Mesothelial cell of epicardium (in vitro differentiated cells): ENCODE data around the gene CUBN. TPM values are rescaled to one million over a fixed set of nuclear protein-coding genes. Genes with fewer than 3 reads are reported as not detected.

Experiments used
- DNase-seq, 2 experiments: peaks; one replicate each; pipeline ENCODE4 v3.0.0; 2021; ENCODE audit warnings: low spot score in 2 of 2; ENCODE audit not compliant: unreplicated experiment in 2 of 2
- H3K27ac Mint-ChIP-seq: 2 replicates; pipeline ENCODE4 v1.8.0; 2021; ENCODE audit warnings: mixed read lengths
- H3K27me3 Mint-ChIP-seq: 2 replicates; pipeline ENCODE4 v1.8.0; 2021; ENCODE audit warnings: low read depth, mixed read lengths
- H3K36me3 Mint-ChIP-seq: 2 replicates; pipeline ENCODE4 v1.8.0; 2021; ENCODE audit warnings: mixed read lengths
- H3K4me1 Mint-ChIP-seq: 2 replicates; pipeline ENCODE4 v1.8.0; 2021; ENCODE audit warnings: mixed read lengths
- H3K4me3 Mint-ChIP-seq: 2 replicates; pipeline ENCODE4 v1.8.0; 2021; ENCODE audit warnings: mild to moderate bottlenecking, moderate library complexity, mixed read lengths
- H3K9me3 Mint-ChIP-seq: 2 replicates; pipeline ENCODE4 v1.8.0; 2021; ENCODE audit warnings: mixed read lengths
- CTCF ChIP-seq: fragments of 200-600 bp; sonication (generic); IDR thresholded peaks from one replicate; pipeline ENCODE4 v1.5.0; 2021; ENCODE audit warnings: antibody characterized with exemption; ENCODE audit not compliant: unreplicated experiment
- total RNA-seq: library from RNA; stranded (reverse); gene quantifications from 3 replicates; pipeline ENCODE4 v1.2.1, GENCODE V29; 2021

Gene CUBN
- total RNA-seq, 1 donor from 2014 or later, result 1.5 TPM

- peaks cover 12% of the 10 kb centered on the region for H3K9me3 Mint-ChIP-seq
- no peaks in the 10 kb centered on the region for H3K27me3 Mint-ChIP-seq
- peaks cover 37% of the 10 kb centered on the region for H3K4me1 Mint-ChIP-seq
- DNase-seq, result no peak
- H3K36me3 Mint-ChIP-seq, result no peaks in the 10 kb centered on the region
- H3K4me3 Mint-ChIP-seq, result no peak overlapping the region
- H3K27ac Mint-ChIP-seq, result peak overlapping the region; percentile 88
- TF ChIP-seq CTCF, result no peak
These were observed 126.5 kb downstream of the CUBN start for GRCh38 chr10:17003151-17003550.

- H3K9me3 Mint-ChIP-seq, result peaks cover 18% of the 10 kb centered on the region
- DNase-seq, result no peak
- no peaks in the 10 kb centered on the region for H3K27me3 Mint-ChIP-seq
- TF ChIP-seq CTCF, result no peak
- no peak overlapping the region for H3K4me3 Mint-ChIP-seq
- H3K27ac Mint-ChIP-seq, result peak overlapping the region; percentile 88
- H3K4me1 Mint-ChIP-seq, result peaks cover 32% of the 10 kb centered on the region
- no peaks in the 10 kb centered on the region for H3K36me3 Mint-ChIP-seq
These were observed 127.5 kb downstream of the CUBN start for GRCh38 chr10:17001961-17002749.

DNA sequence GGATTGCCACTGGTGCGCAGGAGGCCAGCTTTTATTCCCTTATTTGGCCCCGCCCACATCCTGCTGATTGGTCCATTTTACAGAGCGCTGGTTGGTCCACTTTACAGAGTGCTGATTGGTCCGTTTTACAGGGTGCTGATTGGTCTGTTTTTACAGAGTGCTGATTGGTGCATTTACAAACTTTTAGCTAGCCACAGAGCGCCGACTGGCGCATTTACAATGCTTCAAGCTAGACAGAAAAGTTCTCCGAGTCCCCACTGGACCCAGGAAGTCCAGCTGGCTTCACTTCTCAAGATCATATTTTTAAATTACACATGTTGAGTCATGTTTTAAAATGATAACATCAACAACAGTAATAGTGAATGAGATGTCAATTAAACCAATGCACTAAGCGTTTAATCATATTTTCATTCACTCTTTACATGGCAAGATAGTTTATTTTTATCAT is 128.3 kb downstream of the CUBN start:
- no peak overlapping the region for H3K27ac Mint-ChIP-seq
- TF ChIP-seq CTCF, result no peak

GRCh38 chr10:16999665-17000451 is 129.8 kb downstream of the CUBN start:
- DNase-seq, result no peak
- H3K36me3 Mint-ChIP-seq, result no peaks in the 10 kb centered on the region
- peak overlapping the region; percentile 80 for H3K27ac Mint-ChIP-seq
- H3K9me3 Mint-ChIP-seq, result peaks cover 6% of the 10 kb centered on the region
- H3K27me3 Mint-ChIP-seq, result no peaks in the 10 kb centered on the region
- H3K4me3 Mint-ChIP-seq, result no peak overlapping the region
- H3K4me1 Mint-ChIP-seq, result peaks cover 41% of the 10 kb centered on the region
- TF ChIP-seq CTCF, result no peak

More for the DNA sequence above, 128.3 kb downstream of the CUBN start:
- peaks cover 18% of the 10 kb centered on the region for H3K9me3 Mint-ChIP-seq
- H3K36me3 Mint-ChIP-seq, result no peaks in the 10 kb centered on the region
- no peak overlapping the region for H3K4me3 Mint-ChIP-seq
- no peaks in the 10 kb centered on the region for H3K27me3 Mint-ChIP-seq
- no peak for DNase-seq
- peaks cover 36% of the 10 kb centered on the region for H3K4me1 Mint-ChIP-seq

- DNase-seq, result no peak
- Mint-ChIP-seq H3K4me1 (peaks cover 27% of the 10 kb centered on the region), H3K27ac (peak overlapping the region; percentile 49), H3K27me3 (no peaks in the 10 kb centered on the region), H3K36me3 (peaks cover 2% of the 10 kb centered on the region), H3K9me3 (peaks cover 6% of the 10 kb centered on the region), H3K4me3 (no peak overlapping the region)
- TF ChIP-seq CTCF, result no peak
These were observed 133.1 kb downstream of the CUBN start for GRCh38 chr10:16996530-16996964.
